Activated CD8-positive, alpha-beta T cell treated with anti-CD3 and anti-CD28 coated beads for 36 hours (primary cell): Measurements from ENCODE around the gene GPRIN3. TPM values are rescaled to one million over a fixed set of nuclear protein-coding genes. Genes with fewer than 3 reads are reported as not detected.

ENCODE experiments used
- ATAC-seq: fragments of 200-7000 bp; cut with Tn5 transposase; one replicate; pipeline ENCODE4 v1.10.0; 2021; ENCODE audit warnings: mild to moderate bottlenecking, moderate library complexity
- CTCF ChIA-PET: fragments of 350-600 bp; sonication (Branson Sonifier 250); formaldehyde crosslinking; loops from one replicate; lab custom pipeline; 2021; ENCODE audit warnings: antibody characterized with exemption; lab: Charles Lee
- POLR2A ChIA-PET: fragments of 350-600 bp; sonication (Branson Sonifier 250); formaldehyde crosslinking; loops from one replicate; lab custom pipeline; 2021; ENCODE audit warnings: antibody characterized with exemption; lab: Charles Lee
- DNase-seq: peaks from one replicate; pipeline ENCODE4 v3.0.0-alpha.2; 2020
- H3K27ac Mint-ChIP-seq: one replicate; pipeline ENCODE4 v1.8.0; 2021; ENCODE audit warnings: mild to moderate bottlenecking, mixed read lengths
- H3K27me3 Mint-ChIP-seq: one replicate; pipeline ENCODE4 v1.8.0; 2021; ENCODE audit warnings: mixed read lengths
- H3K36me3 Mint-ChIP-seq: one replicate; pipeline ENCODE4 v1.8.0; 2021; ENCODE audit warnings: low read depth, mixed read lengths
- H3K4me1 Mint-ChIP-seq: one replicate; pipeline ENCODE4 v1.8.0; 2021; ENCODE audit warnings: low read depth, mixed read lengths
- H3K4me3 Mint-ChIP-seq: one replicate; pipeline ENCODE4 v1.8.0; 2021; ENCODE audit warnings: mild to moderate bottlenecking, moderate library complexity, mixed read lengths
- H3K9me3 Mint-ChIP-seq: one replicate; pipeline ENCODE4 v1.8.0; 2021; ENCODE audit warnings: mixed read lengths
- intact Hi-C: fragments of 100-400 bp; cut with micrococcal nuclease; formaldehyde crosslinking; loops from one replicate; pipeline ENCODE4 v1.10.0; 2022
- total RNA-seq, 2 experiments: library from RNA; stranded (reverse); gene quantifications; one replicate each; pipeline ENCODE4 v1.2.3, GENCODE V29; 2021
- TF ChIP-seq, protein P1 (sequence below): fragments of 200-600 bp; IDR thresholded peaks from one replicate; pipeline ENCODE4 v1.8.0; 2022; ENCODE audit warnings: antibody characterized with exemption, mild to moderate bottlenecking

Gene GPRIN3
- total RNA-seq, 2 experiments from 2014 or later: 10.6 to 11.8 TPM

GRCh38 chr4:89275587-89275986, 32.0 kb downstream of the GPRIN3 start:
- TF ChIP-seq, protein P1, sequence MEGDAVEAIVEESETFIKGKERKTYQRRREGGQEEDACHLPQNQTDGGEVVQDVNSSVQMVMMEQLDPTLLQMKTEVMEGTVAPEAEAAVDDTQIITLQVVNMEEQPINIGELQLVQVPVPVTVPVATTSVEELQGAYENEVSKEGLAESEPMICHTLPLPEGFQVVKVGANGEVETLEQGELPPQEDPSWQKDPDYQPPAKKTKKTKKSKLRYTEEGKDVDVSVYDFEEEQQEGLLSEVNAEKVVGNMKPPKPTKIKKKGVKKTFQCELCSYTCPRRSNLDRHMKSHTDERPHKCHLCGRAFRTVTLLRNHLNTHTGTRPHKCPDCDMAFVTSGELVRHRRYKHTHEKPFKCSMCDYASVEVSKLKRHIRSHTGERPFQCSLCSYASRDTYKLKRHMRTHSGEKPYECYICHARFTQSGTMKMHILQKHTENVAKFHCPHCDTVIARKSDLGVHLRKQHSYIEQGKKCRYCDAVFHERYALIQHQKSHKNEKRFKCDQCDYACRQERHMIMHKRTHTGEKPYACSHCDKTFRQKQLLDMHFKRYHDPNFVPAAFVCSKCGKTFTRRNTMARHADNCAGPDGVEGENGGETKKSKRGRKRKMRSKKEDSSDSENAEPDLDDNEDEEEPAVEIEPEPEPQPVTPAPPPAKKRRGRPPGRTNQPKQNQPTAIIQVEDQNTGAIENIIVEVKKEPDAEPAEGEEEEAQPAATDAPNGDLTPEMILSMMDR: no peak
- Mint-ChIP-seq H3K4me3 (no peak overlapping the region), H3K9me3 (peaks cover 6% of the 10 kb centered on the region), H3K27me3 (no peaks in the 10 kb centered on the region), H3K36me3 (peaks cover 30% of the 10 kb centered on the region), H3K4me1 (peaks cover 48% of the 10 kb centered on the region), H3K27ac (no peak overlapping the region)
- DNase-seq (no peak), ATAC-seq (no peak)
- ChIA-PET CTCF (interaction anchor here (1.0 to 6.3 kb wide), 5 partner anchors 11 to 163 kb away, joined by 3 to 28 read pairs (median 5); no protein-coding TSS in a partner anchor), POLR2A (interaction anchor here (0.9 kb wide), 1 partner anchor 24 kb away, joined by 3 read pairs; no protein-coding TSS in a partner anchor)
- intact Hi-C loops: no loop called here

DNA sequence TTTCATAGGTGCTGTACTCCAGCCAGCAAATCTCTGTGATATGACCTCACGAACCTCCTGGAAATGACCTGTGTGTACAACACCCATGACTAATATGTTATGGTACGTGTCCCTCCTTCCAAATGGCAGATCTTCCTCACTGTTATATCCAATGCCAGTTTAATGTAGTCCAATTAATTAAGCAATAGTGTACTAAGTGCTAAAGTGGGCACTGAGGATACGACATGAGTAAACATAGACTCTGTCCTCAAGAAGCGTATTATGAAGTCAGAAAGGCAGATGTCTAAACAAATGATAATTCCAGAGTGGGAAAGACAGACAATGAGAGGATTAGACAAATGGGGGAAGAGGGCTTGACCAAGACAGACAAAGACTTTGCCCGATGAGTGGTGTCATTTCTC, 33.9 kb downstream of the GPRIN3 start:
- intact Hi-C loops: no loop called here
- ATAC-seq (no peak), DNase-seq (no peak)
- TF ChIP-seq, protein P1: no peak
- H3K9me3 Mint-ChIP-seq: peaks cover 7% of the 10 kb centered on the region
- H3K4me1 Mint-ChIP-seq: peaks cover 65% of the 10 kb centered on the region
- ChIA-PET POLR2A (interaction anchor here (1.4 to 1.6 kb wide), 2 partner anchors 9 to 16 kb away, joined by 4 read pairs; no protein-coding TSS in a partner anchor), CTCF (no interaction called here)
- H3K4me3 Mint-ChIP-seq: no peak overlapping the region
- no peak overlapping the region for H3K27ac Mint-ChIP-seq
- H3K36me3 Mint-ChIP-seq: peaks cover 36% of the 10 kb centered on the region
- H3K27me3 Mint-ChIP-seq: no peaks in the 10 kb centered on the region

GRCh38 chr4:89270792-89271191, 36.8 kb downstream of the GPRIN3 start:
- ChIA-PET CTCF (interaction anchor here (0.7 to 1.8 kb wide), 2 partner anchors 10 to 16 kb away, joined by 3 to 5 read pairs; no protein-coding TSS in a partner anchor), POLR2A (no interaction called here)
- DNase-seq (peak; percentile 39), ATAC-seq (peak; percentile 90)
- peaks cover 30% of the 10 kb centered on the region for H3K36me3 Mint-ChIP-seq
- peaks cover 3% of the 10 kb centered on the region for H3K9me3 Mint-ChIP-seq
- H3K27me3 Mint-ChIP-seq: no peaks in the 10 kb centered on the region
- no peak overlapping the region for H3K4me3 Mint-ChIP-seq
- H3K27ac Mint-ChIP-seq: peak overlapping the region; percentile 63
- H3K4me1 Mint-ChIP-seq: peaks cover 75% of the 10 kb centered on the region
- TF ChIP-seq, protein P1: no peak
- intact Hi-C loops: no loop called here

- Mint-ChIP-seq H3K36me3 (peaks cover 34% of the 10 kb centered on the region), H3K4me3 (no peak overlapping the region), H3K27ac (no peak overlapping the region), H3K9me3 (peaks cover 9% of the 10 kb centered on the region), H3K27me3 (no peaks in the 10 kb centered on the region), H3K4me1 (peaks cover 75% of the 10 kb centered on the region)
- intact Hi-C loops: no loop called here
- no peak for DNase-seq
- TF ChIP-seq, protein P1: no peak
- ChIA-PET CTCF (interaction anchor here (1.0 to 1.5 kb wide), 2 partner anchors 14 to 15 kb away, joined by 3 to 4 read pairs; no protein-coding TSS in a partner anchor), POLR2A (no interaction called here)
- no peak for ATAC-seq
Observed at GRCh38 chr4:89269121-89269666, 38.4 kb downstream of the GPRIN3 start.

GRCh38 chr4:89268679-89269078, 38.9 kb downstream of the GPRIN3 start:
- peaks cover 14% of the 10 kb centered on the region for H3K9me3 Mint-ChIP-seq
- no peak for DNase-seq
- ChIA-PET POLR2A (no interaction called here), CTCF (interaction anchor here (1.0 to 1.5 kb wide), 2 partner anchors 13 to 15 kb away, joined by 3 to 4 read pairs; no protein-coding TSS in a partner anchor)
- no peak for ATAC-seq
- no peak overlapping the region for H3K4me3 Mint-ChIP-seq
- TF ChIP-seq, protein P1: no peak
- H3K27ac Mint-ChIP-seq: no peak overlapping the region
- no peaks in the 10 kb centered on the region for H3K27me3 Mint-ChIP-seq
- H3K4me1 Mint-ChIP-seq: peaks cover 75% of the 10 kb centered on the region
- intact Hi-C loops: no loop called here
- H3K36me3 Mint-ChIP-seq: peaks cover 33% of the 10 kb centered on the region
